Measurements from ENCODE around the gene TNFSF9.

- TF ChIP-seq POLR2A (IDR thresholded peaks at IDR 0.05; ENCODE audit: low read depth, low read length) (no peak), POLR2AphosphoS5 (IDR thresholded peaks at IDR 0.05; ENCODE audit: low read depth, low read length) (no peak), POU2F2 (IDR thresholded peaks at IDR 0.05; ENCODE audit: low read depth, low read length) (no peak), TAF1 (IDR thresholded peaks at IDR 0.05; ENCODE audit: low read depth, low read length) (no peak)
Observed at GRCh38 chr19:6568816-6569215, 38.0 kb downstream of the TNFSF9 start.
